NCI-H226 (cell line): Measurements from ENCODE around the gene TMEM156.
"Not testable (repeated sequence)": the region's sequence is repeated elsewhere in the genome, so short reads cannot be mapped to it uniquely, and the experiment has no call there.

Source experiments
- DNase-seq: peaks from one replicate; pipeline ENCODE4 v3.0.0-alpha.2; 2015

TMEM156 gene

DNA sequence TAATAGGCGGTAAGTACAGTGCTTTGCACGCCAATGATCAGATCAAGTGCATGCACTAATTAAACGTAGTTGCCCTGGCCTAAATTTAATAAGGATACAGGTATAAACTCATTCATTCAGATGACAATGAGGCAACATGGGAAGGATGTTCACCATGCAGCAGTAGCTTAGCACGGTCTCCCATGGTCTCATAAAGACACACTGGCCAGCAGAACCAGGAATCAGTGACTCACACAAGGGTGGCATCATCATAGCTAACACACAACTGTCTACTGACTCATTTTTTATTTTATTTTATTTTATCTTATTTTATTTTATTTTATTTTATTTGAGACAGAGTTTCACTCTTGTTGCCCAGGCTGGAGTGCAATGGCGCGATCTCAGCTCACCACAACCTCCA lies 42.7 kb downstream of the TMEM156 start:
- DNase-seq = no peak

DNA sequence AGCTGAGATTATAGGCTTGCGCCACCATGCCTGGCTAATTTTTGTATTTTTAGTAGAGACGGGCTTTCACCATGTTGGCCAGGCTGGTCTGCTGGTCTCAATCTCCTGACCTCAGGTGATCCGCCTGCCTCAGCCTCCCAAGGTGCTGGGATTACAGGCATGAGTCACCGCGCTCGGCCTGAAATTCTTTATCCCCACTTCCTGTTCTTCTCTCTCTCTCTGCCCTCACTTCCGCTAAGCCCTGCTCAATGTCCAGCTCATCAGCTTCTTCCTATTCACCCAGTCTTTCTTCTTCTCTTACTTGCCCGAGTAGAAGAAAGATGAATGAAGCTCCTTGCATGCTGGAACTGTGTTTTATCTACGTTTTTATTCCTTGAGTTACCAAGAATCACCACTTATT lies 43.9 kb downstream of the TMEM156 start:
- DNase-seq = not testable (repeated sequence)

DNA sequence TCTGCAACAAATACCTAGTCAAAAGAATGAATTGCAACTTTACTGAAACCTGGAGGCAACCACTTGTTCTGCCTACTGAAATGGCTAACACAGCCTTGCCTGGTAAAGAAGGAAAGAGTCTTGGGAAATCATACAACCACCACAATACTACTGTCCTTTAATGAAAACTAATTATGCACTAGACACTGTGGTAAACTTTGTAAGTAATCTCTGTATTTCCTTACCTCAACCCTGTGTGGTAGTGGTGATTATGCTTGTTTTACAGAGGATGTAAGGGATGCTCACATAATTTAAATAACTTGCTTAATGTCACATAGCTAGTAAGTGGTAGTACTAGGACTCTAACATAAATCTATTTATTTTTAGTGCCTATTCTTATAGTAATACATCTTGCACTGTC lies 44.7 kb downstream of the TMEM156 start:
- DNase-seq = no peak

DNA sequence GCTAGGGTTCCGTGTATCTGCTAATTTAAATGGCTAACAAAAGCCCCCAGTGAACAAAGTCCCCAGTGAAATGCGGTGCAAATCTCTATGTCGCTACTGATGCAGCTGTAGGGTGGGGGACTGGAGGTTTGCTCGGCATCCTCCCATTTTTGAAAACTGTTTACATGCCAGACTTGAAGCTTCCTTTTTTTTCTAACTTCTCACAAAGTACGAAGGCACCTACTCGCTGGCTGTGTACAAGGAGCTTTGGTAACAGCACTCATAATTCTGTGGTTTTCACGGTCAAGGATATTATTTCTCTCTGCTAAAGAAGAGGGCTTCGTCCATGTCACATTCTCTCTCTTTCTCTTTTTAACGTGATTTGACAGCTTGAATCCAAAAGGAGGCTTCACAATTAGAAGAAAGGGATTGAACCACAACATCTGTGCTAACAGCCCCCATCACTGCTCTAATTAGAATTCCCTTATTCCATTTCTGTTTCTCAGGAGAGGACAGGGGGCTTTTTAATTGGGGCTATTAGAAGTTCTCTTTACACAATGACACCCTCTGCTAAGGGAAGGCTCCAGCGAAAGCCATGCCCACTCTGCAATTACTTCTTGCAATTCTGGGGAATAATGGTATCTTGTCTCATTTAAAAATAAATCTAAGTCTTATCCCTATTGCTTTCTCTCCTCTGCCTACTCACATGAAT lies 46.7 kb downstream of the TMEM156 start:
- no peak for DNase-seq

DNA sequence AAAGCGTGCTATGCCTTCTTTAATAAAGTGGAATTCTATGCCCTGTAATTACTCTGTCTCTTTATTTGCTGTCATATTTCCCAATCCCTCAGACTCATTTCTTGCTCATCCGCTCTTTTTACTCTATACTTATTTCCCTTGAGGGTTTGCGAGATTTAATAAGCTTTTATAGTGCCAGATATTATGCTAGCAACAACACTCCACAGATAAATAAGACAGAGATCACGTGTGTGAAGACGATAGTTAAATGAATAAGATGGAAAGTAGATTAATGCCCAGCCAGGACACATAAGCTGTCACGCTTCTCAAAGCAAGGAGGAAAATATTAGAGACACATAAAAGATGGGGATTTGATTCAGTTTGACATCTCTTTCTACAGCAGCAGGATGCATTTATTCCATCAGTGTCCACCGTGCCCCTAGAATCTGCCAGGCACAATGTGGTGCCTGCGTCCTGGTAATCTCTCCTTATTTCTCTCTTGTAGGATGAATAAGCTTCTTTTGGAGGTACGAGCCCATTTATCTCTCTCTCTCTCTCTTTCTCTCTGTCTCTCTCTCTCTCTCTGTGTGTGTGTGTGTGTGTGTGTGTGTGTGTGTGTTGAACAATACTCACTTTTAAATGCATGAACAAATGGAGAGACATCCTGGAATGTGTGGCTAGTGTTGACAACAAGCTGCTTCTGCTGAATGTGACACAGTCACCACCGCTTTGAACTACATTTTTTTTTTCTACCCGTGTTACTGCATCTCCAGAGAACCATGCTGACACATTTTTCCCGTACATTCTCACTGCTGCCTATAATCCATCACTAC lies 48.2 kb downstream of the TMEM156 start:
- no peak for DNase-seq

DNA sequence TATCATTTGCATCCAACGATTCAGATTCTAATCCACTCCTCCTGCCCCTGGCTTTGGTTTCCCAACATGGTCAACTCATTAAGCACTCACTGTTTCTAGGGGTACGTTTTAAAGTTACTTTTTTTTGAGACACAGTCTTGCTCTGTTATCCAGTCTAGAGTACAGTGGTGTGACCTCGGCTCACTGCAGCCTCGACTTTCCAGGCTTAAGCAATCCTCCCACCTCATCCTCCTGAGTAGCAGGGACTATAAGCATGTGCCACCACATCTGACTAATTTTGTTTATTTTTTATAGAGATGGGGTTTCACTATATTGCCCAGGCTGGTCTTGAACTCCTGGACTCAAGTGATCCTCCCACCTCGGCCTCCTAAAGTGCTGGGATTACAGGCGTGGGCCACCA lies 48.9 kb downstream of the TMEM156 start:
- no peak for DNase-seq

DNA sequence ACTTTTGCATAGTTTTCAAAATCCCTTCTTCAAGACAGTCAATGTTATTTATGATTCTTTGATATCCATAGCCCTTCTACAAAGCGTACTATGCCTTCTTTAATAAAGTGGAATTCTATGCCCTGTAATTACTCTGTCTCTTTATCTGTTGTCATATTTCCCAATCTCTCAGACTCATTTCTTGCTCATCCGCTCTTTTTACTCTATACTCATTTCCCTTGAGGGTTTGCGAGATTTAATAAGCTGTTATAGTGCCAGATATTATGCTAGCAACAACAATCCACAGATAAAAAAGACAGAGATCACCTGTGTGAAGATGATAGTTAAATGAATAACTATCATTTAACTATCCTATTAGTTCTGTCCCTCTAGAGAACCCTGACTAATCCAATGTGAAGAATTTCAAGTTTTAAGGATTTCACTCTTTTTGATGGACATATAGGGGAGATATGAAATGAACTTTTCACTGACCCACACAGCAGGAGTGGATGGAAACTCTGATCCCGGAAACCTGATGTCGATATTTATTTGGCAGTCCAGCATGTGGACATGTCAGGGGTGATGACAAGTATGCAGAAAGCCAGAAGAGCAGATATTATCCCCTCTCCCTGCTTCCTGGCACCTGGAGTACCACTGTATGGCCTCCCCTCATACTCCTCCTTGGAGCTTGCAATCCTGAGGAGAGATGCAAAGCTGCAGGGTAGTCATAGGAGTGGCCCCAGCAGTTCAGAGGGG lies 49.7 kb downstream of the TMEM156 start:
- no peak for DNase-seq

DNA sequence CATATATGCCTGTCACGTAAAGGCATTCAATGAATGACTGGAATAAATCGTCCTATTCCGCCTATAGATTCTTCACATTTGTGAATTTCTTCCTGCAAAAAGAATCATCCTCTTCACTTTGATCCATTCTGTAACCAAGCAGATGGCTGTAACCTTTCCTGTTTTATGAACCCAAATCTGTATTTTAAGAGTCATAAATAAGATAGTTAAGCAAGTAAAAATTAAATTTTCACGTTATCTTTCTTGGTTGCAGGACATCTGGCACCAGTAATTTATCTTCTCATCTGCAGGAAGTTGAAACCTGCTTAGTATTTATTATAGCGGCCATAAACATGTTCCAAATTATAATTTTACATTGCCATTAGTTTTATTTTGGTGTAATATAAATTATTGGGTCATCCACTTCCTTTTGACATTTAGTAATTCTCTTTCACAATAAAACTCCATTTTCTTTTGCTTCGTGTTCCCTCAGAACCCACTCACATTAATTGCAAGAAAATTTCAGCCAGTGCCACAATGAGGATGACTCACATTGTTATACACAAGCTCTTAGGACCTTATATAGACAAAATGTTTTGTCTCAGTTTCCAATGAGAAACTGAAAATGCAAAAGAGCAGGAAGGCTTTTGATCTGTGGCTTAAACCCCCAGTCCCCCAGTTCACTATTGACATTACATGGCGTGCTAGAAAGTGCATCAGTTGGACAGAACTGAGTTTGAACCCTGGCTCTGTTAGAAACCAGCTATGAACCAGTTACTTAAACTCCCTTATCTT lies 51.1 kb downstream of the TMEM156 start:
- DNase-seq = no peak

DNA sequence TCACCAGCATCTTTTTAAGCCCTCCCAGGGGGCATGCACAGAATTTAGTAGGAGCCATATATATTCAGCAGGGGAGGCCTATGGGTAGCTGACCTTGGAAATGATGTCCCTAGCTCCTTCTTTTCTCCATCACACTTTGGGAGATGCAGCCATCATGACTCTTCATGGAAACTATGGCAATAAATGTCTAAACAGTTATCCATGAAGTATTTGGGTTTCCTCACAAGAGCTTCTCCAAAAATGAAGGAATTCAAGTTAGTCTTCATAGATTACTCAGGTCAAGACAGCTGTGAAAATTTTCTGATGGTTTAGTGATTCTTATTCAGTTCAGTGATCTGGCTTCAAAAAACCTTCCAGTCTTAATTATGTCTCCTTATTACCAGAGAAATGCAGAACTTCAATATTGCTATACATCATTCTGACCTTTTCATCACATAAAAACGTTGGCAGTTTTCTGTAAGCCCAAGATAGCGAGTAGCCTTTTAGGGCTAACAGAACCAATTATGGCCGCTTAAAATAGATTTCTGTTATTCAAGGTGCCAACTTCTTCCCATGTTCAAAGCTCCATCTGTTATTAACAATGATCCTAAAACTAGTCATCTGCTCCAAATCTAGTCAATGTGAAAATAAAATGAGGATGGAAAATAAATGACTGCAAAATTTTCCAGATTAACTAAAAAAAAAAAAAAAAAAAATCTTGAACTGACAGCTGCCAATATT lies 52.5 kb downstream of the TMEM156 start:
- DNase-seq = no peak

DNA sequence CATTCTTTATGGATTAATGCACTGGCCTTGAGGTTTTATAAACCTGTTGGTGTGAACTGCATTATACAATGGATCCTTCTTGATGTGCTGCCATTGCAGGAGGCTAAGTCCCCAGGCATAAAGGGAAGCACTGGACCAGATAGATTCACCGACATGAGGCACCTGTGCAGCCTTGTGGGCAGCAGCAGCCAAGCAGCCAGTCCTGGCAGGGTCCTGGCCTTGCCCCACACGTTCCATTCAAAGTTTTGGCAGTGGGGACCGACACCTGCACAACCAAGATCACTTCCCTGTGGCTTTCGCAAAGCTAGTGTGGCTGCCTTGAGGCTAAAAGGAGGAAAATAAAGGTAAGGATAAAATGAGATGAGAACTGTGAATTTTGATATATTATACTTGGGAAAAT lies 53.1 kb downstream of the TMEM156 start:
- DNase-seq = no peak

DNA sequence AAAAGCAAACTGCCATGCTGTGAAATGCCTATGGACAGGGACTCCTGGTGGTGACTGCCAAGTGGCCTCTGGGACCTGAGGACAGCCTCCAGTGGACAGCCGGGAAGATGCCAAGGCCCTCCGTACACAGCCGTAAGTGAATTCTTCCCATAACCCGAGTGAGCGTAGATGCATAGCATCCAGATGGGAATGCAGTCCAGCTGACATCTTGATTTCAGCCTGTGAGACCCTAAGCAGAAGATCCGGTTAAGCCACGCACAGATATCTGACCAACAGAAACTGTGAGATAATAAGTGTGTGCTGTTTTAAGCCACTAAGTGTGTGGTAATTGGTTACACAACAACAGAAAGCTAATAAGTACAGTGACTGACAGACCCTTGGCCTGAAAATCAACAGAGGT lies 55.9 kb downstream of the TMEM156 start:
- DNase-seq = no peak

DNA sequence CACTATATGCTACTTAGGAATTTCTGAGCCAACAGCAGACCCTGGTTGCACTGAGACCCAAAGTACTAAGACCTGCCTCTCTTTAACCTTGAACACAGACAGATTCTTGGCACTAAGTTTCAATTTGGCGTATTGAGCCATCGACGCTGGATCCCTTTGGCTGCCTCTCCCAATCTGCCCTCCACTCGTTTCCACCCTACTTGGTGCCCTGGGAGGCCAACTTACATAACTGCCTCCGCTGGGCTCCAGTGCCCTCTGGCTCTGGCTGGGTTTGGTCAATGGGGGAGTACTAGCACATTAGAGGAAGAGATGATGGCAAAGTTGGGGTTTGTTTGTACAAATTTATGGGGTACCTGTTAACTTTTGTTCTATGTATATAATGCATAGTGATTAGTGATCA lies 63.5 kb downstream of the TMEM156 start:
- DNase-seq = no peak

DNA sequence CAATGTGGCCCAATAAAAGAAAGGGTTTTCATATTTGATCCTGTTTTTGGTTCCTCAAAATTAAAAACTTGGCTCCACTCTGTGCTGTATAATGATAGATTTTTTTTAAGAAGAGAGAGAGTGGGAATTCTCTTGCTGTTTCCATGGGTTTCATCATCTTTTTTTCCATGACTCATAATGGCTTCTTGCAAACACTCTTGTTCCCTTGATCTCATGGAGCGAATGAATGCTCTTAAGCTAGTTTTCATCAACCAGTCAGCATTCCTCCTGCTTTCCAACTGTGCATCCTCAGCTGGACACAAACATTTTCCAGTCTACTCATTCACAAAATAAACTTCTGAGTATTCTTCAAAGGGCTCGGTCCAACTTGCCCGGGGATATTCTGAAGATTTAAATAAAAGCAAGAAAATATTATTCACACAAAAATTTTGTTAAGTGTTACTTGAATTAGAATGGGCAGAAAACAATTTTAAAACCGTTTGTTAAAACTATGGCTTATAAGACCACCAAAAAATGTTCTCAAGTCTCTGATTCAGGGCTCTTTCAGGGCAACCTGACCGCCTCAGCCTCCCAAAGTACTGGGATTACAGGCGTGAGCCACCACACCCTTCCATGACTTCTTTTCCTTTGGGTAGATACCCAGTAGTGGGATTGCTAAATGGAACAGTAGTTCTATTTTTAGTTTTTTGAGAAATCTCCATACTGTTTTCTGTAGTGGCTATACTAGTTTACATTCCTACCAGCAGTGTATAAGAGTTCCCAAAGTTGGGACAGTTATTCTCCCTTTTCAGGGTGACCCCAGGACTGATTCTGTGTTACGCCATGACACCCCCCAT lies 64.7 kb downstream of the TMEM156 start:
- peak; percentile 61 for DNase-seq

DNA sequence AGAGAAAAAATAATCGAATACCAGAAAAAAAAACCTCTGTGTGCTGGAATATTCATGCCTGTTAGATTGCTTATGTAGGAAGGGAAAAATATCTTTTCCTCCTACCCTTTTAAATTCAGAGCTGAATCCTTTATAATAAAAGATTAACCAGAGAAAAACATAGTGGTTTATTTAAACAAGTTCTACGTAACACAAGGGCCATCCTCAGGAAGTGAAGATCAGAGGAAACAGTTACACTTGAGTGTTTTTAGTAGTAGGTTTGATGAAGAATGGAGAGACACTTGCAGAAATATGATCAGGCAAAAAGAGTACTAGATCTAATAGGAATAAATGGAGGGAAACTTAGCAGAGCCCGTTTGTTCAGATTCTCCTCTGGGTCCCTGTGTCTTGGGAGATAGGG lies 66.3 kb downstream of the TMEM156 start:
- DNase-seq = no peak

DNA sequence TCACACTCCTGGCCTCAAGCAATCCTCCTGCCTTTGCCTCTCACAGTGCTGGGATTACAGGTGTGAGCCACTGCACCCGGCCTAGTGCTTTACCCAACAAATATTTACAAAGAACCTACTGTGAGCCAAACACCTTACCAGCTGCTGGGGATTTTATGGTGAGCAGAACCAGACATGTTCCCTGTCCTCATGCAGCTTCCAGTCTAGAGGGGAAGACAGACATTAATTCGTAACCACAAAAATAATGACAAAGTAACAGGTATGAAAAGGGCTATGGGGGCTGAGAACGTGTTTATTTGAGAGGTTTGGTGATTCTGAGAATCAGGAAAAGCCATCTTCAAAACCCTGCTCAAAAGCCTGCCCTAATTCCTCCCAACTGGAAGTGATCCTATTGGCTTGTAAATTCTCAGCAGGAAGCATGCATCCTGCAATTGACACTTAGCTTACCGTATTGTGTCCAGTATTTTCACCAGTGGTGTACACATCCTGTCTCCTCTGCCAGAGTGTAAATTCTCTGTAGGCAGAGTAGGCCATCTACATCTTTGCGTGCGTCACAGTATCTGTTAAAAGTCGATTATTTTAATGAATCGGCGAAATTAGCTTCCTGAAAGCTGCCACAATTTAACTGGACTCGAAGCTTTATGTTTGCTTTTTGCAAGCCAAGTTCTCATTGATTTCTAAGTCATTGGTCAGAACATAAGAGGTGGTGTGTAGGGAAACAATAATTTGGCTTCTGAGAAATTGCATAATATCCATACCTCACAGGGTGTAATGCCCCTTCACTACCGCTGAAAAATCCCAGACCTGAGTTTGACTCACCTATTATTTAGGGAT lies 67.0 kb downstream of the TMEM156 start:
- no peak for DNase-seq

DNA sequence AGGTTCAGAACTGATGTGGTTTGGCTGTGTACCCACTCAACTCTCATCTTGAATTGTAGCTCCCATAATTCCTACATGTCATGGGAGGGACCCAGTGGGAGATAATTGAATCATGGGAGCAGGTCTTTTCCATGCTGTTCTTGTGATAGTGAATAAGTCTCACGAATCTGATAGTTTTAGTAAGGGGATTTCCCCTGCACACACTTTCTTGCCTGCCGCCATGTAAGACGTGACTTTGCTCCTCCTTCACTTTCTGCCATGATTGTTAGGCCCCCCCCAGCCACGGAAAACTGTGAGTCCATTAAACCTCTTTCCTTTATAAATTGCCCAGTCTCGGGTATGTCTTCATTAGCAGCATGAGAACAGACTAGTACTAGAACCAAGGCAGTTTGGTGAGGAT lies 73.0 kb downstream of the TMEM156 start:
- DNase-seq = not testable (repeated sequence)

DNA sequence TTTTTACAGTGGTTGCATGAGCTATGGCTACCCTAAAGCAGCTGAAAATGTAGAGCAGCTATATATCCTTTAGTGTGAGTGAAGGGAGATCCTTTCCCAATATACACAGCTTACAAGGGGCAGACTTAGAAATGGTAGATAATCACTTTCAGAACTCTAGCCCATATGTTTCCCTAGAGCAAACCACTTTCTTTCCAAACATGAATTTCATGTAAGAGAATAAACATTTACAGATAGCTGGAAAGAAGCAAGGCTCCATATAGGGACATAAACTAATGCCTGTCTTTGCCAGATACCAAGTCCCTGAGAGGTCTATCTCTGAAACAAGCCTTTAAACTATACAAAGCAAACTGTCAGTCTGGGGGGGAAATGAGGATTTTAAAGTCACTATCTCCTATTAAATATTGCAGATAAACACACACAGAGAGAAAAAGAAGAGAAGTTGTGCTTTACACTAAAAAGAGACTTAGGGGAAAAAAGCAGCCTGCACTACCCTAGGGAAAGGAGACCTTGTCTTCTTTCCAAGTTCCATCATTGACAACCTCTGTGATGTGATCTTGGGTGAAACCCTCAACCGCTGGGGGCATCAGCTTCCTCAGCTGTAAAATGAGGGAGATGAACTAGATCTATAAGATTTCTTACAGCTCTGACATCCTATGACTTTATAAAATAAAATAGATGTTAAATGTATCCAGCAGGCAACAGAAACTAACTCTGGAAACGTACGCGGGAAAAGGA lies 73.6 kb downstream of the TMEM156 start:
- DNase-seq = no peak

DNA sequence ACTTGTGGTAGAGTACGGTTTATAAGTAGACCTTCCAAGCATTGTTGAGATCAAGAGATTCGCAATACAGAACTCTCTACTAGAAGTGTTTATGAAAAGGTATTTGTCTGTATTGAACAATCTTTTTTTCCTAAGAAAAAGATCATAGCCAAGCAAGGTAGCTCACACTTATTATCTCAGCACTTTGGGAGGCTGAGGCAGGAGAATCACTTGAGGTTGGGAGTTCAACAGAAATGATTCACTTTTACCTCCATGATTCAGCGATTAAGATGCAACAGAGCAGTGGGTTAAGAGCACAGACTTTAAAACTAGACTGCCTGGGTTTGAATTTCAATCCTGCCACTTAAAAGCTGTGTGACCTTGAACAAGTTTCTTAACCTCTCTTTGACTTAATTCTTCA lies 74.3 kb downstream of the TMEM156 start:
- DNase-seq = no peak

DNA sequence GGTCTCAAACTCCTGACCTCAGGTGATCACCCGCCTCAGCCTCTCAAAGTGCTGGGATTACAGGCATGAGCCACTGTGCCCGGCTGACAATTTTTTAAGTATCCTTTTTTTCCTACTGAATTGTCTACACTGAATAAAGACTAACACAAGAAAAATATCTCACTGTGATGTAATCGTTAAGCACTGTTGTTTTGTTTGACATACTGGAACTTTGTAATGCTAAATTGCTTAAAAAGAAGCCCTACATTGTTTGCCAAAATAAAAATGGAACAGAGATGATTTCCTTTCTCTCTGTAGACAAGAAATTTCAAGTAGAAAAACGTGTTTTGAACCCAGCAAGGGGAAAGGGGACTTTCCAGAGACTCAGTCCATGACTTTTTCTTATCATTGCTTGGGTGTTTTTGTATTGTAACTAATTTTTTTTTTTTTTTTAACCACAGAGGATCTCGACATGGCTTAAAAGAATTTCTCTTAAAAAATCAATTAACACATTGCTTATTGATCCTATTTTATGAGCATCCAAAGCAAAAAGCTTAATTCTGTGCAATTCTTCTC lies 74.9 kb downstream of the TMEM156 start:
- DNase-seq = no peak
